ENCODE data around the gene CFAP46.
A peak's percentile ranks its signal among the peaks of the same experiment; 100 is the strongest.
"Not testable (repeated sequence)": the region's sequence is repeated elsewhere in the genome, so short reads cannot be mapped to it uniquely, and the experiment has no call there.

CFAP46 gene

GRCh38 chr10:132962623-132963429, 20.5 kb upstream of the CFAP46 start:
- DNase-seq: no peak

DNA sequence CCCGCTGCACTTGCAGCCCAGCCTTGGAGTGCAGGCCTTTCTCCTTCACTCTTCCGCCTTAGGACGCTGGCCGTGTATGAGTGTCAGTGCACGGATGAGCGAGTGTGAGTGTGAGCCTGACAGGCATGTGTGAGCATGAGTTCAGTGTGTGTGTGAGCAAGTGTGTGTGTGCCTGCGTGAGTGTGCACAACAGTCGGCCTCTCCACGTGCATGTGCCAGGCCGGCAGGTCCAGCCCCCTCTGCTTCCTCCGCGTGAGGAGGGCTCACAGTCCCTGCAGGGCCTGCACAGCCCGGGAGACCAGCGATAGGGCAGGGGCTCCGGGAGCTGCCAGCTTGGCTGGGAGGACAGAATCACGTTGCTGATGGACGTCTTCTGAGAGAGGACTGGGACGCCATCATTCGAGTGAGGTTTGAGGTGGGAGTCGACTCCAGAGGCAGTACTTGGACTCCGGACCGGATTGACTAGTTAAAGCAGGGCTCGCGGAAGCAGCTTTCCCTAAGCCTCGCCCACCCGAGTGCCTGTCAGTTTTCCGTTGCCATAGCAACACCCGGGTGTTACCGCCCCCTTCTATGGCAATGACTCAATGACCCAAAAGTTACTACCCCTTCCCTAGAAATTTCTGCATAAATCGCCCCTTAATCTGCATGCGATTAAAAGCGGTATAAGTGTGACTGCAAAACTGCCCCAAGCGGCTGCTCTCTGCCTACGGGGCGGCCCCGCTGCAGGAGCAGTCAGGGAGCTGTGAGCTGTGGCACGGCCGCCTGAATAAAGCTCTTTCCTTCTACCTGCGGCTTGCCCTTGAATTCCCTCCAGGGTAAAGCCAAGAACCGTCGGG, 19.6 kb upstream of the CFAP46 start:
- DNase-seq: peak; percentile 24

GRCh38 chr10:132961420-132961786, 19.0 kb upstream of the CFAP46 start:
- no peak for DNase-seq

DNA sequence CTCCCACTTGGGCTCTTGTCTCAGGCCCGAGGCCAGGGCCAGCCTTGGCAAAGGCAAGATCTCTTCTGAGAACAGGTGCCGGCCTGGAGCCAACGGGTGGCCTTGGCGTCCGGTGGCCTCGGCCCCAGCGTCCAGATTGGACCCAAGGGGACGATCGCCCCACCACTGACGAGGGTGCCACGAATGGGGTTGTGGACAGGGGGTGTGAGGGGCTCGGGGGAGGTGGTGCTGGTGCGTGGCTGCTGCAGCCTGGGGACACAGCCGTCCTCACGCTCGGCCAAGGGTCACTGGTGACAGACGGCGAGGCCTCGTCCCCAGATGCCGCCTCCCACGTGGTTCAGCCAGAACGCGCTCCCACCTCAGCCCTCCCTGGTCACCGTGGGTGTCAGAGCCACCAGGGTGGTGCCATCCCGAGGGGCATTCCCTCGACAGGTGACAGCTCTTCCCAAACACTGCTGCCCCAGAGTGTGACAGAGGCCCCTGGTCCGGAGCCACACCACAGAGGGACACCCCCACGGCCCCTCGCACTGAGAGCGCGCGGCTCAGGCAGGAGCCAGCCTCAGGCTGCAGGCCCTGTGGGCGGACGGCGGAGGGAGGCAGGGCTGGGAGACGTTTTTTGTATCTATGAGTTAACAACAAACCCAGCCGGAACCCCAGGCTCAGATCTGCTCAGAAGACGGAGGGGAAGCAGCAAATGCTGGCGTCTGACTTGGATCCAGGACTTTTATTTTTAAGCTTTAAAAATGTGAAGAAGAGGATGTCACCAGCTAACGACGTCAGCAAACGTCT, 18.5 kb upstream of the CFAP46 start:
- no peak for DNase-seq

DNA sequence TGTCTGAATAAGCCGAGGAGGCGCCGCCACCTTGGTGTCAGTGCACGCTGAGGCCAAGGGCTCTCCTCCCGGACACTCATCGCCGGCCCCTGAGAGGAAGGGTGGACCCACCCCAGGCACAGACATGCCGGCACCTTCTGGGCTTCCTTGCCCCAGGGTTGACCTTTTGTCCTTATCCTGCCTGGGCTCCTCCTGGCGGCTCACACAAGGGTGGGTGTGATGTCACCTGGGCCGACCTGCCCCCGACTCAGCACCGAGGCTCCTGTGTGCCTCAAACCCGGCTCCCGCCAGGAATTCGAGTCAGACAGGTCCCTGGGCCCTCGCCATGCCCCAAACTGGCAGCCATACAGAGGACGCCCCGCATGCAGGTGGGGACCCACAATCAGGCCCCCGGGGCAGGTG, 17.7 kb upstream of the CFAP46 start:
- DNase-seq: no peak

DNA sequence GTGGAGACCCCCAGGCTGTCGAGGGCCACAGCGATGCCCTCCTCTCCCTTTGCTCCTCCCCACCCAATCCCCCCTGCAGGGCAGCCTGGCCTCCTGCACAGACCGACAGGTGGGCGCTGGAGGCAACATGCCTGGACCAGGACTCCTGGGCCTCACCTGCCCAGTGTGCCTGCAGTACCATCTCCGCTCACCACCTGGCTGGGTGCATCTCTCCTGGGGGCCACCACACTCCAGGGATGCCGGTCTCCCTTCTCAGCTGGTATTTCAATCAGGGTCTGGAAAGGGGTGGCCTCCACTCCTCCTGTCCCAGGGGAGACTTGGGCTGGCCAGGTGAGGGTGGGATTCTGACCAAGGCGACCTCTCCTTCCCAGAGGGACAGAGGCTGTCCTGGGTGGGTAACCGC, 17.2 kb upstream of the CFAP46 start:
- DNase-seq: no peak

DNA sequence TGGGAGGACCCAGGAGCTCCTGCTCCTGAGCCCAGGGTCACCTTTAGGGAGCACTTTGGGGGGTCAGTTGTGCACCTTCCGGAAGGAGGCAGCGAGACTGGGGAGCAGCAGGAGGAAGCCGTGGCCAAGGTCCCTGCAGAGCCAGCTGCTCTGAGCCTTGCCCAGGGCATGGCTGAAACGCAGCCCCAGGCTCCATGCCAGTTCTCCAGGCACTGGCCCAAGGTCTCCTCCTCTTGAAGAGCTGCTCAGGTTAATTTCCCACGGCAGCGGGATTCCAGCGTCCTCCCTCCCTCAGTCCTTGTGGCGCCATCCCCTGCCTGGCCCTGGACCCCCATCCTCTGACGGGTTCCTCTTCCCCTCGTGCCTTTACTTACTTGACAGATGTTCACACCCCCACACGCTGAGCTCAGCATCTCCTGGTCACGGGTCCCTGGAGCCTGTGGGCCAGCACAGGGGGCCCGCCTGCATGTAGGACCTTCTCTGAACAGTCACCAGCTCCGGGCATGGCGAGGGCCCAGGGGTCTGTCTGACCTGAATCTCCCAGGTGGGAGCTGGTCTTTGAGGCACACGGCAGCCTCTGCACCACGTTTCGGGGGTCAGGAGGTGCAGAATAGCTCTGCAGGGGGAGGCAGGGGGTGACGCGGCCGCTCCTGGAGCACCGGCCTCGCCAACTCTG, 16.7 kb upstream of the CFAP46 start:
- no peak for DNase-seq

- no peak for DNase-seq
Observed at GRCh38 chr10:132957981-132958882, 15.9 kb upstream of the CFAP46 start.

DNA sequence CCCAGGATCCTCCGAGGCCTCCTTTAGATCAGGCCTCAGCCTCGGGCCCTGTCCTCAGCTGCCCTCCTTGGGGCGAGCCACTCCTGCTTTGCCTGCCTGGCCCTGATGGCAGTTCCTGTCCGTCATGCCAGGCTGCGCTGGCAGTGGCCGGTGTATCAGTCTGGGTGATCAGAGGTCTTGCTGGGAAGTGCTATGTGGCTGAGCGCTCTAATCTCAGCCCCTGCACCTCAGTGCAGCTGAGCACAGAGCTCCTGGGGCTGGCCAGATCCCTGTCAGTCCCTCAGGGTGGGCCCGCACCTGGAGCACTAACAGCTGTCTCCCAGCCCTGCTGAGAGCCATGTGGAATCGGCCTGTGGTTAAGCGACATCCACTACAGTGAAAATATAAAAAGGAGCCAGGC, 14.8 kb upstream of the CFAP46 start:
- DNase-seq: no peak

DNA sequence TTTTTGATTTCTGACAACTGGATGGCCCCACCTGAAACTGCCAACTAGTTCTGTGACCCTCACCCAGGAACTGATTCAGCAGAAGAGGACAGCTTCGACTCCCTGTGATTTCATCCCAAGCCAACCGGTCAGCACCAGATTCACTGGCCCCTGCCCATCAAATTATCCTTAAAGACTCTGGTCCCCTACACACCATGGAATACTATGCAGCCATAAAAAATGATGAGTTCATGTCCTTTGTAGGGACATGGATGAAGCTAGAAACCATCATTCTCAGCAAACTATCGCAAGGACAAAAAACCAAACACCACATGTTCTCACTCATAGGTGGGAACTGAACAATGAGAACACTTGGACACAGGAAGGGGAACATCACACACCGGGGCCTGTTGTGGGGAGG, 13.9 kb upstream of the CFAP46 start:
- not testable (repeated sequence) for DNase-seq

DNA sequence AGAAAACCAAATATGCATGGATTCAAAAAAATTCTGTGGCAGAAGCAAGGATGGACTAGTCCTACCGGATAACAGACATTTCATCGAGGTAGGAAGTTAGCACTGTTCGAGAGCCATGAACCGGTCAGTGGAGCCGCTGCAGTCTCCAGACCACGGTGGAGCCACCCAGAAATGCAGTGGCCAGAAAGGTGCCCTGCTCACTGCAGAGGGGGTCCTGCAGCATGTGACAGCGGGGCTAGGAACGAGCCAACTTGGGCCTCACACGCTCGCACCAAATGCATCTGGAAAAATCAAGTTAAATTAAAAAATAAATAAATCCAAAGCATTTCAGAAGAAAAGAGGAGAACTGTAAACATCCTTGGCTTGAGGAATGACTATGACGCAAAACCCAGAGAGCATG, 13.1 kb upstream of the CFAP46 start:
- DNase-seq: no peak

GRCh38 chr10:132953428-132953827, 11.1 kb upstream of the CFAP46 start:
- DNase-seq: no peak

DNA sequence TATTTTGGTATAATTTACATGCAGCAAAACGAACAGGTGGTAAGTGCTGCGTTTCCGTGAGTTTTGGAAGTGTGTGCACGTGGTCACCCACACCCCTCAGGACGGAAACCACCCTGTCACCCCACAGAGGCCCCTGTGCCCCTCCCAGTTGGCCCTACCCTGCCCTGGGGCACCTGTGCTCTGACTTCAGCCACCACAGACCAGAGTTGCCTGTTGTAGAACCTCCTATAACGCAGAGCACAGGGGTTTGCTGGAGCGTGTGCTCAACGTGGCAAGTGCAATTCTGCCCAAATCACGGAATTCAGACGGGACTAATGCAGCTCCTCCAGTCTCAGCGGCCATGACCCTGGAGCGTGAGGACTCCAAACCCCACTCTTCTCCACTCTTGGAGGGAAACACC, 9.6 kb upstream of the CFAP46 start:
- DNase-seq: no peak

DNA sequence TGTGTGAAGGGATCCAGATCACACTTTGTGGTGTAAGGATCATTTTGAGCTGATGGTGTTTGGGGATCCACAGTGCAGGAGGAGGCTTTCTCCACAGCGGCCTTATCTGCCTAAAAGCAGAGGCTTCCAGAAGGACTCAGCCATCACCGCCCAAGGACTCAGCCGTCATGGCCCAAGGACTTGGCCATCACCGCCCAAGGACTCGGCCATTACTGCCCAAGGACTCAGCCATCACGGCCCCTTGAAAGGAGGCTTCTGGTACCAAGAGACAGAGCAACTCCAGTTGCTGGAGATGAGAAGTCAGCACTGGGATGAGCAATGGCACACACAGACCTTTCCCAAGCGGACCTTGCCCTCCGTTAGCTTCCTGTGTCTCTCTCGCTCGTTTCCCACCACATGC, 6.0 kb upstream of the CFAP46 start:
- DNase-seq: no peak

DNA sequence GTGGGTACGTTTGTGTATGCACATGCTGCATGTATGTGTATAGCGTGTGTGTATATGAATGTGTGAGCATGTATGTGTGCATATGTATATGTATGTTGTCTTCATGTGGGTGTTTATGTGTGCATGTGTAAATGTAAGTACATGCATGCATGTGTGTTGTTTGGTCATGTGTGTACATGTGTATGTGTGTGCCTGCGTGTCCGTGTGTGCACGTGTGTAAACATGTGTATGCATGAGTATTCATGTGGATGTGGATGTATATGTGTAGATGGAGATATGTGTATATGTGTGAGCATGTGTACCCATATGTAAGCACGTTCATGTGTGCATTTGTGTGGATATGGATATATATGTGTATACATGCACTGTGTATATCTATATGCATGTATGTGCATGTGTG, 5.5 kb upstream of the CFAP46 start:
- no peak for DNase-seq

GRCh38 chr10:132946806-132947546, 4.6 kb upstream of the CFAP46 start:
- no peak for DNase-seq

DNA sequence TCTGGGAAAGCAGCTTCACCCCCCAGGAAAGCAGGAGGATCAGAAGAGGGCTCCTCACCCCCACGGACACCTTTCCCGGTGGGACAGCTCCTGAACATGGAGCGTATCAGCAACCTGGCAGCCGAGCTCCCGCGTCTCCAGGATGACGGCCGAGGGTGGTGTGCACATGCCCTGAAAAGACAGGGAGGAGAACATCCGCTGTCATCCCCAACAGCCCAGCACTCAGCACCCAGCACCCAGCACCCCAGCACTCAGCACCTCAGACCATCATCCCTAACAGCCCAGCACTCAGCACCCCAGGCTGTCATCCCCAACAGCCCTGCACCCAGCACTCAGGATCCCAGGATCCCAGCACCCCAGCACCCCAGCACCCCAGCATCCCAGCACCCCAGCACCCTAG, 3.9 kb upstream of the CFAP46 start:
- no peak for DNase-seq

GRCh38 chr10:132945894-132946255, 3.5 kb upstream of the CFAP46 start:
- DNase-seq: no peak

GRCh38 chr10:132945125-132945893, 2.9 kb upstream of the CFAP46 start:
- DNase-seq: no peak

- no peak for DNase-seq
Observed at GRCh38 chr10:132944510-132944909, 2.1 kb upstream of the CFAP46 start.
